GDM1 (cell line): ENCODE measurements around the gene MBD2.
"Not testable (repeated sequence)": the region's sequence is repeated elsewhere in the genome, so short reads cannot be mapped to it uniquely, and the experiment has no call there.

Experiments
- DNase-seq: peaks from one replicate; lab custom pipeline; 2025; lab: John Stamatoyannopoulos, UW

Gene MBD2

DNA sequence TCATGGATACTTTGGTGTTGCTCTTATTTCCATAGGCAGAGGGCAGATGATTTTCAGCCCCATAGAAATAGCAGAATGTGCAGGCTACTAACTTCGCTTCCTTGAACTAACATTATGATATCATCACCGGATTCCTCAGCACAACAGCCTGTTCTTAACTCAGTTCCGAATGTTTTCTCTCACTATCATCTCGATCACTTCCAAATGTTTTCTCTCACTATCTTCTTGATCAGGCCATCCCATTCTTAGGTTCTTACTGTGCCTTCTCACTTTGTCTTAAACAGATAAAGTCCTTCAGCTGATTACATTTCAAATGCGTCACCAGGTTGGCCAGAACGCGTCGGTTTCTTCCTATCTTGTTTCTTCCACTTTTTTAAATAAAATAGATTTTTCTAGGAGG, 11.4 kb upstream of the MBD2 start:
- DNase-seq: no peak

DNA sequence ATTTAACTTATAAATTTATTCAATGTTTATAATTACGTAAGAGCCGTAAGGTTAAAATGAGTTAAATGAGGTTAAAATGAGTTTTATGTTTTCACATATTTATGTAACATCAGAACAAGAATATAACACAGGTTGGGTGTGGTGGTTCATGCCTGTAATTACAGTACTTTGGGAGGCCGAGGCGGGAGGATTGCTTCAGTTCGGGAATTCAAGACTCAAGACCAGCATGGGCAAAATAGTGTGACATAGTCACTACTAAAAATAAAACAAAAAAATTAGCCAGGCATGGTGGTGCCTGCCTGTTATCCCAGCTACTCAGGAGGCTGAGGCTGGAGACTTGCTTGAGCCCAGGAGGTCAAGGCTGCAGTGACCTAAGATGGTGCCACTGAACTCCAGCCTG, 9.3 kb upstream of the MBD2 start:
- no peak for DNase-seq

DNA sequence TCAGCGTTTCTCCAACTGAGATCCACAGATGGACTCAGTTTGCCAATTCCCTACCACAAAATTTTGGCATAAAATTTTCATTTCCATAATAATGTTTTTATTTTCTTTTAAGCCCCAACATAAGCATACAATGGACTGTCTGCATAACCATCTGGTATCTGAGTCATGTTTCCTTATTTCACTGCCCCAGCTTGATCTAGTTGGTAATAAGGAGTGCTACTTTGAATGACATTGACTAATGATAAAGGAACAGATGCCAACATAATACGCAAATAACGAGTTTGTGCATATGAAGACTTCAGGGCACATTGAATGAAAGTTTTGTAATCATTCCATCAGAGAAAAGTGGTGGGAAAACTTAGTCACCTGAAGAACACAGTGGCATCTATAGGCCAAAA, 8.8 kb upstream of the MBD2 start:
- no peak for DNase-seq

DNA sequence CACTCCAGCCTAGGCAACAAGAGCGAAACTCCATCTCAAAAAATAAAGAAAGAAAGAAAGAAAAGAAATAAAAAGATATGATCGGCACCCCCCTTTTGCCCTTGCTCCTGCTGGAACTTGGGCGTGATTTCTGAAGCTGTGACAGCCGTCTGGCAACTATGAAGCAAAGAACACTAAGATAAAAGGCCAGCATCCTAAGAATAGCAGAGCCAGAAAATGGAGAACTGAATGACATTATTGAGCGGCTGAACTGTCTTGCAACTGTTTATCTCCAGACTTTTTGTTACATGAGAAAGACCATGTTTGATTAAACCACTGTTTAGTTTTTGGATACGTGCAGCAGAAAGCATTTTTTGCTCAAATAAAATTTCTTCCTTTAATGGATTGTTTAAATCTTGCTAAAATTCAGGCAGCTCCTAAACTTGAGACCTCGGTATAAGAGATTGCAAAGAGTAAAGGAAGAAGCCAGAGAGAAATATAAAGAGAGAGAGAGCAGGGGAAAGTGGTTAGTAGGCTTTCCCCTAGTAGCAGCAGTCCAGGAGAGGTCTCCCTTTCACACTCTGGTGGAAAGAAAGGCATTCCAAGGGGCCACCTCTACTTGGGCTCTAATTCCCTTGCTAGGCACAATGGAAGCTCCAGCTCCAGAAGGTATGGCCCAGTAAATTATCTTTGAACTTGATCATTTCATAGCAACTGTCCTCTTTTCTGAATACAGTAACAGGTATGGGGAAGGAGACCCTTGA, 8.2 kb upstream of the MBD2 start:
- no peak for DNase-seq

DNA sequence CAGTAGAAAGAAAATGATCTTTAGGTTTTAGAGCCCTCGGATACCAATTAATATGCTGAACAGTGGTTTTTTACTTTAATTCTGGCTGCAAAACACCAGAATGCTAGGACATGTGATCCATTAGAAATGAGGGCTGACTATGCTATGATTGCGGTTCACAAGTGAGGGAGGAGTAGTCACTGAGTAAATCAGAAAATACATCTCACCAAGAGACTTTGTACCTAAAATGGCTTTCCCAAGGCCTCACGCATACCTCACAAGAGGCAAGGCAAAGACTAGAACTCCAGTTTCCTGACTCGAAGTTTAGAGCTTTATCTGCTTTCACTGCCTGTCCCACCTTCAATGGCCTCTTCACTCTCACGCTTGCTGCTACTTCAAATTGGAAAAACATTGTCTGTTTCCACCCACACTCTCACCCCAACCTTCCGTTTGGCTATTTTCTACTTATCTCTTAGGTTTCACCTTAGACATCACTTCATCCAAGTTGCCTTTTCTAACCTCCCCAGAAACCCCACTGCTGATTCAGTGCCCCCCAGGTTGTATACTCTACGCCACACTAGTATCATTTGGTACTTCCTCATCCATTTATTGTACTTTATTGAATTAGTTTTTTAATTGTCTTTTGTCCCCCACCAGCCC, 5.1 kb upstream of the MBD2 start:
- no peak for DNase-seq

DNA sequence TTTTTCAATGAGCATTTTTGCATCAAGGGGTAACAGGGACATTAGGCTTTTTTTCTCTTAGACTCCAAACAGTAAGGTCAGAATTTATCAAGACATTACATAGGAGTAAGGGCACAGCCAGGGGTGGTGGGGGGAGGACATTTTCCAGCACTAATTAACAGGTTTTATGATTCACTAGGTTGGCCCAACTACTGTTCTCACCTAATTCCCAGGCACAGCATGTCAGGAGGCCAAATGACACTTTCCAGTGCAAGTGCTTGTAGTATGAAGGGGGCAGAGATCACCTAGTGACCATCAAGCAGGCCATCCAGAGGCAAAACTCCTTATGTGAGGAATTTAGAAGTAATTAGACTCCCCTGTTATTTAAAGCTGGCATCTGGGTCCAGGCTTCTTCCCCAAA, 3.9 kb upstream of the MBD2 start:
- DNase-seq: no peak

DNA sequence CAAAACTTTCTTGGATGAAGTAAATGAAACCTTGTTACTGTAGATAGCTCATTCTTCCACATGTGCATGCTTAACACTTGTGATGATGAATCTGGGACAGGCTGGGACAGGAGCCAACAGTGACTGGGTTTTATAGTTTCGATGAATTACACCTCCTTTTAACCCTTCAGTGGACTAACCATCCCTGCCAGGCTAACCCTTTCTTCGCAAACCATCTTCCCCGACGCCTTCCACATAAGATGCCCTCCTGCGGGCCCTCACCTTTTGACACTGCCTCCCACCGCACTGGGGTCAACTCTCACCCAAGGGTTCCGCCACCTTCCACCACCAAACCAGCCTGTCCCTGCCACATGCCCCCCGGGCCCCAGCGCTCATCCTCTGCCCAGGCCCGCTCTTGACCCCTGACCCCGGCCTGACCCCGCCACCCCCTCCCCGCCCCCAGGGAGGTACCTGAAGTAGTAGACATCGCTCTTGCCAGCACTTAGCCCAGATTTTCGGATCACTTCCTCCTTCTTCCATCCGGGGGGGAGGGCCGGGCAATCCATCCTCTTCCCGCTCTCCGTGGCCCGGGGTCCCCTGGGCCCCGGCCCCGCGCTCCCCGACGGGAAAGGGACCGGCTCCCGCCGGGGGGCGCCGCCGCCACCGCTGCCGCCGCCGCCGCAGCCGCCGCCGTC, 764 bp downstream of the MBD2 start:
- no peak for DNase-seq

DNA sequence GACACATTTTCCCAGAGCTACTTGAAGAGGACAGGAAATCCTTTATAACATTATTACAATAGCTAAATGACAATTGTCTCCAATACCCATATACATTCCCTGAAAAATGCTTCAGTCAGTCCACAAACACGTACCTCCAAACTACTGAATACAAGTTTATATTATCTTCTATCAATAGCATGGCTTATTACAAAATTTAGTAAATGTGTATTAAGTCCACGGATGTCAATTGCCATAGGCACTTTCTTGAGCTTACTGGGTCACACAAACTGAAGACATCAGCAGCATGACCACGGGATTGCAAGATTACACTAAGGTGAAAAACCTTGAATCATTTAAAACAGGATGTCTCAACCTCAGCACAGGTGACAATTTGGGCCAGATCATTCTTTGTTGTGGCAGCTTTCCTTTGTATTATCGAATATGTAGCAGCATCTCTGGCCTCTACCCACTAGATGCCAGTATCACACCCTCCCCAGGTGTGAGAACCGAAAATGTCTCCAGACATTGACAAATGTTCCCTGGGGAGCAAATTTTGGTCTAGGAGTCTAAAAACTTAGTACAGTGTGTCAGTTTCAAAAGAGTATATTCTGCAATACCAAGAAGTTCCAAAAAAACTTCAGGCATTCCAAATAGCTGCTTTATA, 1.4 kb downstream of the MBD2 start:
- no peak for DNase-seq

DNA sequence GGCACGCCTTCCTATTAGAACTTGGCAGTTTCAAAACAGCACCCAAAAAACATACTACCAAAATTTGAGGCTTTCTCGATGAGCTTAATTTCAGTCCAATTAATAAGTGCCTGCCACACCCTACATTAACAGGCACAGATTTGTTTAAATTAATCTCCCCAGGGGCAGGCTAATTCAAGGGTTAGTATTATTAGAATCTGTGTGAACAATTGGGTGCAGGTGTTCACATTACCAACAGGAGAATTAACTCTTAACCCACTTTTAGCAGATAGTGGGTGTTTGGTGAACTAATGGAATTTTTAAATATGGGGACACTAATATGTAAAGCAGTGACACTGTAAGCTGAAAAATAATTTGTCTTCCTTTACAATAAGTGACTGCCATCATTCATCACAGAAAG, 4.1 kb downstream of the MBD2 start:
- no peak for DNase-seq

DNA sequence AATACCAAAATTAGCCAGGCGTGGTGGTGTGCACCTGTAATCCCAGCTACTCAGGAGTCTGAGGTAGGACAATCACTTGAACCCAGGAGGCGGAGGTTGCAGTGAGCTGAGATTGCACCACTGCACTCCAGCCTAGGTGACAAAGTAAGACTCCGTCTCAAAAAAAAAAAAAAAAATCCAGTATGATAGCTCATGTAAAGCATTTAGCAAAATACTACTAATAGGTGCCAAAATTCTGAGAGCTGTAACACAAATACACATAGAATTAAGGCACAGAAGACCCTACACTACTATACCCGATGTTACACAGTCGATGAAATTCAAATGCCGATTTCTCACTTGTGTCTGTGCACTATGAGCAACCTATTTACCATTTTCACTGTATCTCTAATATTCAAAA, 5.7 kb downstream of the MBD2 start:
- DNase-seq: not testable (repeated sequence)

DNA sequence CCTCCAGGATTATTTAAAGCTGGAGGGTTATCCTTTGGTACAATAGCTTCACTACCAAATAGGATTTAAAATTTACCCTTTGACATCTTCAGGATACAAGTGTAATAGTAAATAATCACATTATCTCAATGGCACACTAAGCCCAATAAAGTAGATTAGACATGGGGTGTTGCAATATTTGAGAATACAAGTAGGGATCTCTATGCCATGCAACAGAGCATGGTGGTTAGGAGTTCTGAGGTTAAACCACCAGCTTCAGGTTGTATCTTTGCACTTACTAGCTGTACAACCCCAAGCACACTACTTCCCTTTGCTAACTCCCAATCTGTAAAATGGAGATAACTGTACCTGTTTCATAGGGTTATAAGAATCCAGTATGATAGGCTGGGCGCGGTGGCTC, 6.2 kb downstream of the MBD2 start:
- no peak for DNase-seq

DNA sequence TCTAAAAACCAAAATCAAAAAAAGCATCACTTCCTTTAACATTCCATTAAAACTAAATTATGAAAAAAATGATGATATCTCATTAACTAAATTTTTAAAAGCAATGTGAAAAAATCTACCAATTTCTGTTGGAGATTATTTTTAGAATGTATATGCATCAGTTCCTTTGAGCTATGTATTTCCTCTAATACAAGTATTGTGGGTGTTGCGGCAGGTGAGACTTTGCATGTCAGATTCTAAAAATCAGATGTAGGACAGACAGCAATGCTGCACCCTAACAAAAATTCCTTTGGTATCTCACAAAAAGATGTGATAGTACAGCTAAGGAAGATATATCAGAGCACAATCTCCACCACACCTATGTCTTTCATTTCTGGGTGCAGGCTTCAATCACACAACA, 6.8 kb downstream of the MBD2 start:
- DNase-seq: no peak

DNA sequence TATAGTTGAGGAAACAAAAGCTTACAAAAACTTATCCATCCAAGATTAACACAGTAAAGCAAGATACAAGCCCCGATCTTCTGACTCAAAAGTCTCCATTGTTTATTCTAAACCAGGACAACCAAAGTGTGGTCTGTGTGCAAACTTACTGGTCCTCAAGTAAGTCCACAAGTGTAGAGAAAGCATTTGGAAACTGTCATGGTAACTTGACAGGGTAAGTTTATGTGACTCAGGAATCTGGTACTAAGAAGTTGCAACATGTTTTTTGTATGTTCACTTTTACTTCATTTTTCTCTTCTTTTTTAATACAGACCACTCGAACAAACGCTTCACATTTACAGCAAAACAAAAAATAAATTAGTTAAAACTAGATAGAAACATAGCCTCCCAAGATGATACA, 9.4 kb downstream of the MBD2 start:
- no peak for DNase-seq

DNA sequence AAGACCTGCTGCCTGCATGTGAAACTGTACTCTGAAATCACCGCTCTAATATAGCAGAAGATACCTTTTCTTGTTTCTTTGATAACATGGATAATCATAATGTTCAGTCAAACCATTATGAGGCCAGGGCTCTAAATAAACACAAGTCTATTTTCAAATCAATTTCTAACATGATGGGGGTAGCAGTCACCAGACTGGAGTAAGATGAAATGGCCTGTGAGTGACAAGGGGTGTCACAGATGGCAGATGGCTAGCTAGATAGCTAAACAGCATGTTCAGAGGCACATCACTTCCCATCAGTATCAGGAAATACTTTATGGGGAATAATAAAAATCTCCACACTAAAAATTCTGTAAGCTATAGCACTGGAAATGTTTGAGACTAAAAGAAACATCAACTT, 14.0 kb downstream of the MBD2 start:
- no peak for DNase-seq

DNA sequence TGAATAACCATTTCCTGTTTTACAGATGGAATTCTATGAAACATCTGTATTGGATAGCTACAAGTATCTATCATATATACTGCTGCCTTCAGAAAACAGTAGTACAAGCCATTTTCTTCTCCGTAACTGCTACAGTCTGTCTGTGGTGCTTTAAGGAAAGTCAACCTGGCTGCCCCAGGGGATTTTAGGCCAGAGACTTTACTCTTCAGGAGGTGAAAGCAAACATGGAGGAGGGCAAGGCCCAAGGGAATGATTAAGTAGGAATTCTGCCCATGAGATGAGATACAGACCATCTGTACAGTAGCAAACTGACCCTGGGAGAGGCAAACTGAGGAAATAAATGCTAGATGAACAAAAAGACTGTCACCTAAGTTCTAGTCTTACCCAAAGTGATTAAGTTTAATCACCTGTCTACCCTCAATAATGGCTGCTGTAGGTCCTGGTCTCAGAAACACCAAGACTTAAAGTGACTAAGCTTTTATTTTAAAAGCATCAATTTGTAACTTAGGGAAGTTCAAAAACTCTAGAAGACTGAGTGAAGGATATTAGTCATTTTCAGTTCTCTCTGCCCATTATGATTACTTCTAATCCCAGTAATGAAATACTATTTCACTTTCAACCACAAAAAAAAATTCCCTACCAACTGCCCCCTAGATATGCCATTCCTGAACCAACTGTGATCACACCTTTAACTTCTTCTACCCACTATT, 14.8 kb downstream of the MBD2 start:
- DNase-seq: no peak

DNA sequence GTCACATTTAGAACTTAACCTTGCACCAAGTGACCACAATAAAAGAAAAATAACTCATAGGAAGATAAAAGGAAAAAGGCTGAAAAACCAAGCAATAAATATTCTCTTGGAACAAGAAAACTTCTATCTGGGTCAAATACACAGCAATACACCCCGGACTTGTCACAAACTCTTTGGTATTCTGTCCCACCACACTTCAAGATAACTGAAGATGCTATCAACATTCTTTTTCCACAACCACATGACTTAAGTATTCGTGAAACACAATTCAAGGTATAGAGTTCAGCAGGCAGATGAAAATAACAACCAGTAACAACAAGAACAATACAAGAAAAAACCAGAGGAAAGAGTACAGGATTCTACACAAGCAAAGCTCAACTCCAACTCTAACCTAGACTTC, 18.0 kb downstream of the MBD2 start:
- DNase-seq: no peak

DNA sequence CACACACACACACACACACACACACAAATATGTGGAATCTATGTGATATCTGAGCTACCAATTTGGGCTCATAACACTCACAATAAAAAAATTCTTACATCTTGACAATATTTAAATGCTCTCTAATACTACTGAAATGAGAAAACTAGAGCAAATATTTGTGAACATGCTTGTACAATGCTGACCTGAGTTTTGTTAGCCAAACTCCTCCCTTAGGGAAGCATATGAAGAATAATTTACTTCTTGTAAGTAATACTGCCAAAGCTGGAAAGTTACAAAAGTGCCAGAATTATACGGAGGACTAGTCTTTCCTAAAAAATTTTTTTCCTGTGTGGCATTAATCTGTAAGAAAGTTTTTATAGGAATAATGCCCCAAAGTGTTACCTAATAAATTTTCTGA, 18.5 kb downstream of the MBD2 start:
- DNase-seq: no peak

DNA sequence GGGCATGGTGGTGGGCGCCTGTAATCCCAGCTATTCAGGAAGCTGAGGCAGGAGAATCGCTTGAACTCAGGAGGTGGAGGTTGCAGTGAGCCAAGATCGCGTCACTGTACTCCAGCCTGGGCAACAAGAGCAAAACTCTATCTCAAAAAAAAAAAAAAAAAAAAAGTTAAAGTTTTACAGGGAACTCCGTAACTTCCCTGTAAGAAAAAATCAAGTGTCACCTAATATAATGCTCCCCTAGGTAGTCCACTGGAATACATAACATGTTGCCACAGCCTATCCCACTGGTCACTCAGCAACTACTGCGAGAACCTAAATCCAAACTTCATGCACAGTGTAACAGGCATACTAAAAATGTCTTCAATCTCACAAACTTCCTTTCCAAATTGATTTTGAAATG, 19.0 kb downstream of the MBD2 start:
- not testable (repeated sequence) for DNase-seq

DNA sequence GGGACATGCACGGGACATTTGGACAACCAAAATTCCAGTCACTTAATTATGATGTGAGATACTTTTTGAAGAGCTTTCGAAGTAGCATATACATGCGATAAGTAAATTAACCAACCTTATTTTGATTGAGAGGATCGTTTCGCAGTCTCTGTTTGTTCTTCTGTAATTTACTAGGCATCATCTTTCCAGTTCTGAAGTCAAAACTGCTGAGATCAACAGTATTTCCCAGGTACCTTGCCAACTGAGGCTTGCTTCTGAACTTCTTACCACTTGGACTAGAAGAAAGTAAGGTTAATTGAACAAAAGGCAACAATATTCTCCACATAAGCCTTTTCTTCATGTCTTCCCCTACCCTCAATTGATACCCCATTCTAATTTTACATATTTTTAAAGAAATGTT, 19.6 kb downstream of the MBD2 start:
- DNase-seq: no peak

DNA sequence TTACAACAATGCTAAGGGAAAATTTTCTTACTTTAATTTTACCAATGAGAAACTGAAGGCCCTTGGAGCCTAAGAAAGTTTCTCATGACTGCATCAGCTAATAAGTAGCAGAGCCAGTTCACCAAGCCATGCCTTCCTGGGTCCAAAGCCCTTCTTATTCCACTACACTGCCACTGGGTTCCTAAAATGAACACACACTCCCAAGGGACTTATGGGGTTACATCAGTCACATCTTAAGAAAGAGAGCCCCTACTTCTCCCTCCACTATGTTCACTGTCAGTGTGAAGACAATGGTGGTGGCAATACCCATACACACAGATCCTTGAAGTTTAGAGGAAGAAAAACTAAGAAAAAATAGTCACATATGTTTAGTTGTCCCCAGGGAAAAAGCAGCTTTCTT, 20.6 kb downstream of the MBD2 start:
- DNase-seq: no peak

DNA sequence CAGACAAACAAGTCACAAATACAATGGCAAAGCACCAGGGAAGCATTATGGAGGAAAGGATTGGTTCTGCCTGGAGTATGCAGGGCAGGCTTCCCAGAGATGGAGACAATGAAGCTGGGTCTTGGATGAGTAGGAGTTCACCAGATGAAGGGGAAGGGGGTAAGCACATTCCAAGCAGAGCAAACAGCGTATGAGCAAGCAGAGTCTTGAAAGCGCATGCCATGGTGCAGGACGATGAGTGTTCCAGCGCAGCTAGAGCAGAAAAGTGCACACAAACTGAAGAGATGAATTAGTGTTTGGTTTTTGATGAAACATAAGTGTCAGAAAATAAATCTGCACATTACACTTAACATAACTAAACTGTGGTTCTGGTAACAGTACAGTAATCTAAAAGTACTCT, 21.6 kb downstream of the MBD2 start:
- no peak for DNase-seq

DNA sequence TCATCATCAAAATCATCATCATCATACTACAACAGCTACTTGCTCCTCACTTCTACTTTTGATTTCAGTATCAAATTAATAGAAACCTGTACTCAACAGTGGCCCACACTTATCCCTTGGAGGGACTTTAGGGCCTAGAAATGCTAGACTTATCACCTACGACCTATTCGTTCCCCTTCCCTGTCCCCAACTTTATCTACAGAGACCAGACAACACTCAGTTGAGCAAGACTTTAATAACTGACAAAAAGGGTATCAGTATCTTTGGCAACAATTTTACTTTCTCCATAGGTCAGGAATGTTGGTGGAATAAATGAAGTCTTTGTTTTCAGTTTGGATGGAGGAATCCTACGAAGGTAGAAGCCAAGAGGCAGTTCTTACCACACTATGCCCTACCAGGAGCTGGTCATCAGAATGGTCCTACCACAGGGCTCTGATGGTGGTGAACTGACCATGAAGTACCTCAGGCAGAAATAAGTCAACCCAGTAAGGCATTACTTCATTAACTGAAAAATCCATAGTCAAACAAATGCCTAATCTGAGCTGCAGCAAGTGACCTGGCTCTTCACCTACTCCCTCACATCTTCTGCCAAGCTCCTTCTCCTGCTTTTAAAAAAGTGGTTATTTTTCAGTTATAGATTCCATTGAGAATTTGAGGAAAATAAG, 26.6 kb downstream of the MBD2 start:
- DNase-seq: no peak
